ENCODE results near the gene DSCAML1. TPM values are rescaled to one million over a fixed set of nuclear protein-coding genes. Genes with fewer than 3 reads are reported as not detected.

DSCAML1 gene
- total RNA-seq, 1 experiment from 2014 or later = 0.15 TPM

GRCh38 chr11:117505285-117505970, 291.6 kb downstream of the DSCAML1 start:
- no peak overlapping the region for H4K5ac ChIP-seq (ENCODE audit: insufficient read length, low read depth, low read length)
- no peak overlapping the region; the same call in 1 of the 2 replicates for H3K14ac ChIP-seq (ENCODE audit: insufficient read depth, low read length)
- no peaks in the 10 kb centered on the region for H3K9me3 ChIP-seq (ENCODE audit: control insufficient read depth, low read depth, low read length)
- H3K4me1 ChIP-seq (ENCODE audit: insufficient read depth, low read length) = peaks cover 3% of the 10 kb centered on the region; the same call in 1 of the 2 replicates
- Mint-ChIP-seq H3K4me3 (no peak overlapping the region), H3K36me3 (ENCODE audit: insufficient read depth in 1 of 3, low read depth in 3 of 3) (no peaks in the 10 kb centered on the region; a peak in 1 of 7 replicates), H3K9me3 (no peaks in the 10 kb centered on the region; a peak in 1 of 5 replicates), H3K27ac (peak overlapping the region in 1 of 3 experiments; percentile 27; a peak in 1 of 7 replicates), H3K4me1 (peaks cover 27 to 35% of the 10 kb centered on the region in 2 experiments), H3K27me3 (ENCODE audit: low read depth) (peaks cover 23% of the 10 kb centered on the region)
- no peaks in the 10 kb centered on the region for H3K27me3 ChIP-seq (ENCODE audit: insufficient read depth, low read length)
- no peak overlapping the region for H2BK5ac ChIP-seq (ENCODE audit: insufficient read length, low read length)
- H2AK5ac ChIP-seq (ENCODE audit: insufficient read length, low read length) = no peak overlapping the region
- no peak for TF ChIP-seq CTCF (conservative IDR thresholded peaks at IDR 0.05)
- H3T11ph ChIP-seq (ENCODE audit: low read length) = no peak overlapping the region
- no peaks in the 10 kb centered on the region for H3K79me2 ChIP-seq (ENCODE audit: insufficient read depth, low read length)
- WGBS (ENCODE audit: extremely low coverage, insufficient read length, low lambda C conversion rate) = no CpG with 5 or more reads among the region's 27 CpGs
- H2AFZ ChIP-seq (ENCODE audit: low read length) = no peak overlapping the region
- H3K4ac ChIP-seq (ENCODE audit: low read depth, low read length) = no peak overlapping the region
- no peak overlapping the region for H3K23ac ChIP-seq (ENCODE audit: insufficient read length, low read depth, low read length)
- H3K18ac ChIP-seq (ENCODE audit: insufficient read length, low read depth, low read length) = no peak overlapping the region
- no peak overlapping the region for H3K56ac ChIP-seq (ENCODE audit: insufficient read length, low read depth, low read length)
- no peak overlapping the region for H3K9ac ChIP-seq (ENCODE audit: extremely low read depth, insufficient read length, low read length)
- DNase-seq = no peak
- no peak overlapping the region for H2BK12ac ChIP-seq (ENCODE audit: insufficient read length, low read depth, low read length)
- H2BK15ac ChIP-seq (ENCODE audit: low read depth, low read length) = no peak overlapping the region
- no peaks in the 10 kb centered on the region for H3K79me1 ChIP-seq (ENCODE audit: insufficient read depth, low read depth, low read length, poor library complexity, severe bottlenecking)
- no peak overlapping the region for H4K91ac ChIP-seq (ENCODE audit: insufficient read length, low read depth, low read length)
- H4K8ac ChIP-seq (replicated peaks; ENCODE audit: insufficient read length, low read depth, low read length) = no peak overlapping the region
- no peaks in the 10 kb centered on the region for H4K20me1 ChIP-seq (ENCODE audit: control insufficient read depth, insufficient read depth, insufficient read length)
- no peak overlapping the region for H3K27ac ChIP-seq (ENCODE audit: insufficient read length, low read depth, low read length)
- H2BK120ac ChIP-seq (ENCODE audit: low read depth, low read length, poor library complexity, severe bottlenecking) = no peak overlapping the region
- H2BK20ac ChIP-seq (ENCODE audit: low read depth, low read length, poor library complexity, severe bottlenecking) = no peak overlapping the region
- H3K23me2 ChIP-seq (ENCODE audit: insufficient read length, low read depth, low read length, poor library complexity, severe bottlenecking) = no peaks in the 10 kb centered on the region
- H3K4me2 ChIP-seq (ENCODE audit: insufficient read depth, insufficient read length, low read length) = no peak overlapping the region

Data from H9 (cell line).